ENCODE data around the gene LRRC34. TPM values are rescaled to one million over a fixed set of nuclear protein-coding genes. Genes with fewer than 3 reads are reported as not detected.

LRRC34 gene
- polyA plus RNA-seq, 1 donor (not counting 4 experiments of a cell fraction or from before 2014, with no cell fraction given) = 0.43 TPM

GRCh38 chr3:169790687-169791429, 21.8 kb downstream of the LRRC34 start:
- Histone ChIP-seq H3K4me2 (ENCODE audit: control insufficient read depth, extremely low read depth, insufficient read depth, low read depth, low read length) (no peak overlapping the region), H3K9ac (ENCODE audit: control insufficient read depth, extremely low read depth, insufficient read depth, low read length) (no peak overlapping the region), H3K4me1 (ENCODE audit: control insufficient read depth, extremely low read depth, insufficient read depth, low read length) (no peaks in the 10 kb centered on the region), H2AFZ (ENCODE audit: control insufficient read depth, low read length) (no peak overlapping the region), H3K27ac (ENCODE audit: control insufficient read depth, insufficient read depth, low read length) (no peak overlapping the region), H3K79me2 (ENCODE audit: control insufficient read depth, insufficient read depth, low read length) (no peaks in the 10 kb centered on the region), H3K27me3 (ENCODE audit: control insufficient read depth, extremely low read depth, insufficient read depth, low read length) (no peaks in the 10 kb centered on the region), H3K9me3 (ENCODE audit: control insufficient read depth, low read depth, low read length) (no peaks in the 10 kb centered on the region), H4K20me1 (ENCODE audit: control insufficient read depth, extremely low read depth, insufficient read depth, low read length) (no peaks in the 10 kb centered on the region), H3K9me1 (ENCODE audit: control insufficient read depth, extremely low read depth, insufficient read depth, low read length) (no peaks in the 10 kb centered on the region), H3K4me3 (ENCODE audit: control insufficient read depth in 2 of 3, extremely low read depth in 1 of 3, insufficient read depth in 2 of 3, low read depth in 1 of 3, low read length in 3 of 3) (no peak overlapping the region), H3K36me3 (ENCODE audit: control insufficient read depth in 2 of 2, extremely low read depth in 1 of 2, insufficient read depth in 2 of 2, low read length in 2 of 2) (peaks cover 7 to 9% of the 10 kb centered on the region in 2 experiments)
- no peak for TF ChIP-seq EZH2 (IDR thresholded peaks at IDR 0.05; ENCODE audit: low read length)
- TF ChIP-seq, protein P1, sequence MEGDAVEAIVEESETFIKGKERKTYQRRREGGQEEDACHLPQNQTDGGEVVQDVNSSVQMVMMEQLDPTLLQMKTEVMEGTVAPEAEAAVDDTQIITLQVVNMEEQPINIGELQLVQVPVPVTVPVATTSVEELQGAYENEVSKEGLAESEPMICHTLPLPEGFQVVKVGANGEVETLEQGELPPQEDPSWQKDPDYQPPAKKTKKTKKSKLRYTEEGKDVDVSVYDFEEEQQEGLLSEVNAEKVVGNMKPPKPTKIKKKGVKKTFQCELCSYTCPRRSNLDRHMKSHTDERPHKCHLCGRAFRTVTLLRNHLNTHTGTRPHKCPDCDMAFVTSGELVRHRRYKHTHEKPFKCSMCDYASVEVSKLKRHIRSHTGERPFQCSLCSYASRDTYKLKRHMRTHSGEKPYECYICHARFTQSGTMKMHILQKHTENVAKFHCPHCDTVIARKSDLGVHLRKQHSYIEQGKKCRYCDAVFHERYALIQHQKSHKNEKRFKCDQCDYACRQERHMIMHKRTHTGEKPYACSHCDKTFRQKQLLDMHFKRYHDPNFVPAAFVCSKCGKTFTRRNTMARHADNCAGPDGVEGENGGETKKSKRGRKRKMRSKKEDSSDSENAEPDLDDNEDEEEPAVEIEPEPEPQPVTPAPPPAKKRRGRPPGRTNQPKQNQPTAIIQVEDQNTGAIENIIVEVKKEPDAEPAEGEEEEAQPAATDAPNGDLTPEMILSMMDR (optimal IDR thresholded peaks at IDR 0.05 in 1 of 3, IDR thresholded peaks at IDR 0.05 in 1 of 3, conservative IDR thresholded peaks at IDR 0.05 in 1 of 3; ENCODE audit: extremely low read depth in 1 of 3, insufficient read depth in 2 of 3, low read length in 3 of 3) = no peak
- no peak for DNase-seq (ENCODE audit: low read depth, low spot score)
- FAIRE-seq = peak; percentile 55
- dilution Hi-C loops (cut with MboI; ENCODE audit: extremely low pct_ligation_motif_present, low sequenced_read_pairs) = no loop called here

DNA sequence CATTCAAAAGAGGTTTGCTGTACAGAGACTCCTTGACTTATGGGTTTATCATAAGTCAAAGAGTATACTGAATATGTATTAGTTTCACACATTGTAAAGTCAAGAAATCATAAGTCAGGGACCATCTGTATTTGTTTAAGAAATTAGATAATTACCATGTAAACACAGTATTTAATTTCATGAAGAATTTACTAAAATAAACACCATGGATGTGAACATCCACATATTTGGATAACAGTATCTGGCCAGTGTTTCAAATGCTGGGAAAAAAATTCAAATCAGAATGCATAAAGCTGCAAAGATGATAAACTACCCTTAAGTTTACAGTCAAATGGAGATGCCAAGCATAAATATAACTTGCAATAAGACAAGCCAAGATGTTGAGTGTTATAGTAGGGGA, 22.5 kb downstream of the LRRC34 start:
- peaks cover 8 to 9% of the 10 kb centered on the region in 2 experiments for H3K36me3 ChIP-seq (ENCODE audit: control insufficient read depth in 2 of 2, extremely low read depth in 1 of 2, insufficient read depth in 2 of 2, low read length in 2 of 2)
- FAIRE-seq = no peak
- no peak overlapping the region for H3K9ac ChIP-seq (ENCODE audit: control insufficient read depth, extremely low read depth, insufficient read depth, low read length)
- dilution Hi-C loops (cut with MboI; ENCODE audit: extremely low pct_ligation_motif_present, low sequenced_read_pairs) = no loop called here
- H3K9me3 ChIP-seq (ENCODE audit: control insufficient read depth, low read depth, low read length) = no peaks in the 10 kb centered on the region
- H3K79me2 ChIP-seq (ENCODE audit: control insufficient read depth, insufficient read depth, low read length) = no peaks in the 10 kb centered on the region
- H3K27ac ChIP-seq (ENCODE audit: control insufficient read depth, insufficient read depth, low read length) = no peak overlapping the region
- H3K9me1 ChIP-seq (ENCODE audit: control insufficient read depth, extremely low read depth, insufficient read depth, low read length) = no peaks in the 10 kb centered on the region
- no peak overlapping the region for H3K4me3 ChIP-seq (ENCODE audit: control insufficient read depth in 2 of 3, extremely low read depth in 1 of 3, insufficient read depth in 2 of 3, low read depth in 1 of 3, low read length in 3 of 3)
- H3K4me2 ChIP-seq (ENCODE audit: control insufficient read depth, extremely low read depth, insufficient read depth, low read depth, low read length) = no peak overlapping the region
- no peaks in the 10 kb centered on the region for H3K27me3 ChIP-seq (ENCODE audit: control insufficient read depth, extremely low read depth, insufficient read depth, low read length)
- no peaks in the 10 kb centered on the region for H4K20me1 ChIP-seq (ENCODE audit: control insufficient read depth, extremely low read depth, insufficient read depth, low read length)
- DNase-seq (ENCODE audit: low read depth, low spot score) = no peak
- TF ChIP-seq, protein P1 (optimal IDR thresholded peaks at IDR 0.05 in 1 of 3, IDR thresholded peaks at IDR 0.05 in 1 of 3, conservative IDR thresholded peaks at IDR 0.05 in 1 of 3; ENCODE audit: extremely low read depth in 1 of 3, insufficient read depth in 2 of 3, low read length in 3 of 3) = no peak
- no peak for TF ChIP-seq EZH2 (IDR thresholded peaks at IDR 0.05; ENCODE audit: low read length)
- no peaks in the 10 kb centered on the region for H3K4me1 ChIP-seq (ENCODE audit: control insufficient read depth, extremely low read depth, insufficient read depth, low read length)
- no peak overlapping the region for H2AFZ ChIP-seq (ENCODE audit: control insufficient read depth, low read length)
